GM19438 (cell line): ENCODE measurements around the gene UBE3C.
"Not testable (repeated sequence)": the region's sequence is repeated elsewhere in the genome, so short reads cannot be mapped to it uniquely, and the experiment has no call there.

Experiments
- ATAC-seq: cut with Tn5 transposase; IDR thresholded peaks from one replicate; pipeline ENCODE4 v1.9.1; 2021; ENCODE audit warnings: low read depth; ENCODE audit not compliant: unreplicated experiment

The UBE3C gene

GRCh38 chr7:157233677-157234076 lies 95.0 kb downstream of the UBE3C start:
- no peak for ATAC-seq

- ATAC-seq: no peak
Observed at GRCh38 chr7:157234271-157234670, 95.5 kb downstream of the UBE3C start.

- no peak for ATAC-seq
Observed at GRCh38 chr7:157235357-157236333, 96.9 kb downstream of the UBE3C start.

- no peak for ATAC-seq
Observed at GRCh38 chr7:157238087-157238486, 99.4 kb downstream of the UBE3C start.

- ATAC-seq: no peak
Observed at GRCh38 chr7:157239571-157240270, 101.0 kb downstream of the UBE3C start.

GRCh38 chr7:157241631-157242030 lies 102.9 kb downstream of the UBE3C start:
- no peak for ATAC-seq

- no peak for ATAC-seq
Observed at GRCh38 chr7:157244516-157245294, 106.0 kb downstream of the UBE3C start.

- no peak for ATAC-seq
Observed at GRCh38 chr7:157246052-157246451, 107.3 kb downstream of the UBE3C start.

GRCh38 chr7:157248659-157249058 lies 109.9 kb downstream of the UBE3C start:
- no peak for ATAC-seq

GRCh38 chr7:157250605-157251228 lies 112.0 kb downstream of the UBE3C start:
- no peak for ATAC-seq

- ATAC-seq: not testable (repeated sequence)
Observed at GRCh38 chr7:157251817-157252216, 113.1 kb downstream of the UBE3C start.

- ATAC-seq: no peak
Observed at GRCh38 chr7:157253850-157254249, 115.1 kb downstream of the UBE3C start.

GRCh38 chr7:157254781-157255180 lies 116.1 kb downstream of the UBE3C start:
- ATAC-seq: not testable (repeated sequence)

GRCh38 chr7:157255201-157255606 lies 116.5 kb downstream of the UBE3C start:
- ATAC-seq: no peak

GRCh38 chr7:157263156-157263555 lies 124.4 kb downstream of the UBE3C start:
- no peak for ATAC-seq

- ATAC-seq: no peak
Observed at GRCh38 chr7:157265051-157265450, 126.3 kb downstream of the UBE3C start.

- ATAC-seq: no peak
Observed at GRCh38 chr7:157266272-157266671, 127.5 kb downstream of the UBE3C start.

GRCh38 chr7:157267516-157267915 lies 128.8 kb downstream of the UBE3C start:
- ATAC-seq: no peak

GRCh38 chr7:157267956-157268355 lies 129.2 kb downstream of the UBE3C start:
- ATAC-seq: no peak

- no peak for ATAC-seq
Observed at GRCh38 chr7:157268540-157268939, 129.8 kb downstream of the UBE3C start.
